ELF-1 (cell line): ENCODE measurements around the gene GNMT.

ENCODE experiments used
- DNase-seq: peaks from one replicate; pipeline ENCODE4 v3.0.0-alpha.2; 2016; ENCODE audit warnings: low read depth, low spot score

The GNMT gene

DNA sequence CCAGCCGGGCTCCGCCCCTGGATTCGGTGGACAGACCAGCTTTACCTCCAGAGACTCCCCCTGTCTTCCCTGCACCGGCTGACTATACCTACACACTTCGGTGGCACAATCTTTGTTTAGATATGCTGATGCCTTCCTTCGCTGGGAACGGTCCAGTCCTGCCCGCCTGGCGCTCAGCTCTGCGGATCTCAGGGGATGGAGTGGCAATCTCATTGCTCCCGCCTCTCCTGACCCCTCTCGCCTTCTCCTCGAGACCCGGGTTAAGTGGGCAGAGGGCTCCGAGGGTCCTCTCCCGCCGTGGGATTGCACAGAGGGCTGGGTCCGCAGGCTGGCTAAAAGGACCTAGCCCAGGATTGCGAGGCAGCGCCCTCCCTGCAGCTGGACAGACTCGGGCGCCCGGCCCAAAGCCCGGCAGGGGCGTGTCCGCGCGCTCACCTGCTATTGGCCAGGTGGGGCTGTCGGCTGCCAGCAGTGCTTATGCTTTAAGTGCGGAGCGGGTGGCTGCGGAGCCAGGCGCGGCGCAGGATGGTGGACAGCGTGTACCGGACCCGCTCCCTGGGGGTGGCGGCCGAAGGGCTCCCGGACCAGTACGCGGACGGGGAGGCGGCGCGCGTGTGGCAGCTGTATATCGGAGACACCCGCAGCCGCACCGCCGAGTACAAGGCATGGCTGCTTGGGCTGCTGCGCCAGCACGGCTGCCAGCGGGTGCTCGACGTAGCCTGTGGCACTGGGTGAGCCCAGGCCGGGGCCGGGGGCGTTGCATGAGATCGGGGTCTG lies at the start of gene GNMT:
TSS of gene GNMT (plus strand) at position 512 of the 777 bp plus-strand sequence. CDS start at position 526, 14 bp downstream.
- peak; percentile 82 for DNase-seq

DNA sequence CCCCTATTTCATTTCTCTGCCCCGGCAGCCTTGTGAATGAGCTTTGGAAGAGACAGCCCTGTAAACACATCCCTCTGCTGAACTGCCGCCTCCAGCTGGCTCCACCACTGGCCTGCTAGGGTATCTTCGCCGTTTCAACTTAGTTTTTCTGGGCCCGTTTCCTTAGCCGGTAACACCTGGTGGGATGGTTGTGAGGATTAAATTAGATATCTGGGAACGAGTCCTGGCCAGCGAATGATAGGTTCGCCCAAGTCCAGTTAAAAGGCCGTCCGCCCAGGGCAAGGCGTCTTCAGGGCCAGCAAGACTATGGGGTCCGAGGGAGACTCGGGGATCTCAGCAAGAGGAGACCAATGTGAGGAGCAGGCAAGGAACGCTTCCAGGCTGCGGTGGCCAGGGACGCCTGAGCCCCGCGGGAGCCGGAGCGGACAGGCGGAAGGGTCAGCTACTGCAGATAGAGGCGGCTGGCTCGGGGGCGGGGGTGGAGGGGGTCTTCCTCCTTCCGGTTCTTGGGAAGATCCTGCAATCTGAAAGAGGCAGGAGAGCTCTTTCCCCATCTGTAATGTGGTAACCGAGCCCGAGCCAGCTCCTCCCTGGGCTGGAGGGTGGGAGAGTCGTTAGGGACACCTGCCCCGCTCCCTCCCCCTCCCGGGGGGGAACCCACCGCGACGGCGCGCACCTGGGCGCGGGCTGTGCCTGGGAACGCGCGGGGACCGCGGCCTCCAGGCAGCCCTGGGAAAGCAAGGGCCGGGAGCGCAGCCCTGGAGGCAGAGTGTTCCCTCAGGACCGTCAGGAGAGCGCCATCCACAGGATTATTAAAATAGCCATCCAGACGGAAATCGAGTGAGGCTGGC lies 49.2 kb upstream of the GNMT start:
- DNase-seq: peak; percentile 79

DNA sequence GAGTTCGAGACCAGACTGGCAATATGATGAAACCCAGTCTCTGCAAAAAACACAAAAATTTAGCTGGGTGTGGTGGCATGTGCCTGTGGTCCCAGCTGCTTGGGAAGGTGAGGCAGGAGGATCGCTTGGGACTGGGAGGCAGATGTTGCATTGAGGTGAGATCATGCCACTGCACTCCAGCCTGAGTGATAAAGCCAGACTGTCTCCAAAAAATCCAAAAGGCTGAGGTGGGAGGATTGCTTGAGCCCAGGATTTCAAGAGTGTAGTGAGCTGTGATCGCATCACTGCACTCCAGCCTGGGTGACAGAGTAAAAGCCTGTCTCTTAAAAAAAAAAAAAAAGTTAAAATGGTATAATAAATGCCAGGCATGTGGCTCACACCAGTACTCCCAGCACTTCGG lies 46.0 kb upstream of the GNMT start:
- DNase-seq: no peak

DNA sequence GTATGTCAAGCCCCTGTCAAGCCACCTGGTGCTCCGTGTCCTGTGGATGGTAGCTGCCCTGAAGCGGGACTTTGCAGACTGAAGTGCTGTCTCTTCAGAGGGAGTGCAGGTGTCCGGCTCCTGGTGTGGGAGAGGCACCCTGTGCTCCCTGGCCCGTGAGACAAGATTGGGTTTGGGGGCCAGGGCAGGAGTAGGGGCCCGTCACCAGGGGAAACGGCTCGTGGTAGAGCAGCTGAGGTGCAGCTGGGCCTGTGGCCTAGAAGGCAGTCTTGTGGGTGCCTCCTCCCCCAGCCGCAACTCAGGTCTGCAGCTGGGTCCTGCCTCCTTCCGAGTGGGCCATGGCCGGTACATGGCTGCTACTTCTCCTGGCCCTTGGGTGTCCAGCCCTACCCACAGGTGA lies 44.8 kb upstream of the GNMT start, which contains the start of gene PTCRA:
TSS of gene PTCRA (plus strand) at position 322 of the 400 bp plus-strand sequence. CDS start at position 339, 17 bp downstream.
- no peak for DNase-seq

DNA sequence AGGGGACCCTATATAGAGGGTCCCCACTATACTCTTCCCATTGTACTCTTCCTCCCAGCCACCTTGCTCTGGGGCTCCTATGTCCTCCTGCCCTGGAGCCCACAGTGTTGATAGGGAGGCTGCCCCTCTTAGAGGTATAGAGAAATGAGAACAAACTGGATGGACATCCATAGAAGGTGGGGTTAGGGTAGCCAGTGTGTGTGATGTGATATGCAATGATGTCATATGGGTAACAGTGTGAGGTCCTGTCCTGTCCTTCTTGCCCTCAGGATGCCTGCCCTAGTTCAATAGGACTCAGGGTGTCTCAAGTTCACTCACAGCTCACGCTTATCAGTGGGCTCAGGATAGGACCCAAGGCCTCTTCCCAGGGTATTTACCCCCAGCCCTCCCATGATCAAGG lies 44.3 kb upstream of the GNMT start:
- DNase-seq: no peak

DNA sequence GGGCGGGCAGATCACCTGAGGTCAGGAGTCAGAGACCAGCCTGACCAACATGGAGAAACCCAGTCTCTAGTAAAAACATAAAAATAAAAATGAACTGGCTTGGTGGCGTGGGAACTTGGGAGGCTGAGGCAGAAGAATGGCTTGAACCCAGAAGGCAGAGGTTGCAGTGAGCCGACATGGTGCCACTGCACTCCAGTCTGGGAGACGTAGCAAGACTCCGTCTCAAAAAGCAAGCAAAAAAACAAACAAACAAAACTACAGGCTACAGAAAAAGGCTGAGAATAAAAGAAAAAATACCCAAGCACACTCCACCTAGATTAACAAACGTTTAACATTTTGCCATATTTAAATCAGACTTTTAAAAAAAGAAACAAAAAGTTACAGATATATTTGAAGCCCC lies 38.8 kb upstream of the GNMT start:
- no peak for DNase-seq

DNA sequence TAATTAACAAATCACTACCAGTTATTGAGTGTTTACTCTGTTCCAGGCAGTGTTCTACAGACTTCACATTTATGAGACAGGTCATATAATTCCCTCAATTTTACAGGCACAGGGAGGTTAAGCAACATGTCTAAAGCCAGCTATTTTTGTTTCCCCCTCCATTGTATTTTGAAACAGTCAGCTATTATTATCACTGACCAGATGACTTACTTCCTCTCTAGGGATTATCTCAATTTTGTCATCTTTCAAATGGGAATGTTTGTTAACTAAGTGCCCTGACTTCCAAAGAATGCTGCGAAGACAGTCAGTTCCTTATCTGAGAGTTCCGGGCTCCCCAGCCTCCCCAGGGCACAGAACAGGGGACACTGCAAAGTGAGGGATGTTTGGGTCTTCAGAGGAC lies 36.9 kb upstream of the GNMT start:
- no peak for DNase-seq

DNA sequence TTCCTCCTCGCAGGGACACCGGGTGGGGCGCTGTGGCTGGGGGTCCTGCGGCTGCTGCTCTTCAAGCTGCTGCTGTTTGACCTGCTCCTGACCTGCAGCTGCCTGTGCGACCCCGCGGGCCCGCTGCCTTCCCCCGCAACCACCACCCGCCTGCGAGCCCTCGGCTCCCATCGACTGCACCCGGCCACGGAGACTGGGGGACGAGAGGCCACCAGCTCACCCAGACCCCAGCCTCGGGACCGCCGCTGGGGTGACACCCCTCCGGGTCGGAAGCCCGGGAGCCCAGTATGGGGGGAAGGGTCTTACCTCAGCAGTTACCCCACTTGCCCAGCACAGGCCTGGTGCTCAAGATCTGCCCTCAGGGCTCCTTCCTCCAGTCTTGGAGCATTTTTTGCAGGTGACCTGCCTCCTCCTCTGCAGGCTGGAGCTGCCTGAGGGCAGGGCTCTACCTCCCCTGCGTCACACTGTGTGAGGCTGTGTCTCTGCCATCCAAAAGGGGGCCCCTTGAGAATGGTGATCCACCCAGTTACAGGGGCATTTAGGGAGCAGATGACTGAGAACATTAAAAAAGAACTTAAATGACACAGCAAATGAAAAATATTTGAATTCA lies 35.2 kb upstream of the GNMT start:
- peak; percentile 89 for DNase-seq

DNA sequence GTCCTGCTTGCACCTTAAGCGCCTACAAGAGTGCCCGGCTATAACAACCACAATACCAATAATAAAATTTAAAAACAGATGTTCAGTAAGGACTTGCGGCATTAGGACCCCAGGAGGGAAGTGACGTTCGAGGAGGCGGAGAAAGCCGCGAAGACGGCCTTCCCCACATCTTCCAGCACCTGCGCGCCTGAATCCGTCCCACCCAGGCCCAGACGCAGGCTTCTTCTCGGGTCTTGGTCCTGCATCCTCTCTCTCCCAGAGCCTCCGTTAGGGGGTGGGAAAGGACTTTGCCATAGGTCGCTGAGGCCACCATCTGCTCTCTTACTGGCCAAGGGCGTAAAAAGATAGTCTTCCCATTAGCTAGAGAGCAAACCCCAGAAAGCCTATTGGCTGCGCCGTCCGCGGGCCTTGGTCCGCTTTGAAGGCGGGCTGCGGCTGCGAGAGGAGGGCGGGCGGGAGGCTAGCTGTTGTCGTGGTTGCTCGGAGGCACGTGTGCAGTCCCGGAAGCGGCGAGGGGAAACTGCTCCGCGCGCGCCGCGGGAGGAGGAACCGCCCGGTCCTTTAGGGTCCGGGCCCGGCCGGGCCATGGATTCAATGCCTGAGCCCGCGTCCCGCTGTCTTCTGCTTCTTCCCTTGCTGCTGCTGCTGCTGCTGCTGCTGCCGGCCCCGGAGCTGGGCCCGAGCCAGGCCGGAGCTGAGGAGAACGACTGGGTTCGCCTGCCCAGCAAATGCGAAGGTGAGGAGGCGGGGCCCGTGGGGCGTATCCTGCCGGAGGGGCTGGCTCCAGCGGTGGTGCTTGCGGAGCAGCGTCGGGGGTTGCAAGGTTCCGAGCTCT lies 31.4 kb upstream of the GNMT start, which contains the start of gene CNPY3:
TSS of gene CNPY3 (plus strand) at position 495 of the 835 bp plus-strand sequence. CDS start at position 586, 91 bp downstream.
- DNase-seq: peak; percentile 99

DNA sequence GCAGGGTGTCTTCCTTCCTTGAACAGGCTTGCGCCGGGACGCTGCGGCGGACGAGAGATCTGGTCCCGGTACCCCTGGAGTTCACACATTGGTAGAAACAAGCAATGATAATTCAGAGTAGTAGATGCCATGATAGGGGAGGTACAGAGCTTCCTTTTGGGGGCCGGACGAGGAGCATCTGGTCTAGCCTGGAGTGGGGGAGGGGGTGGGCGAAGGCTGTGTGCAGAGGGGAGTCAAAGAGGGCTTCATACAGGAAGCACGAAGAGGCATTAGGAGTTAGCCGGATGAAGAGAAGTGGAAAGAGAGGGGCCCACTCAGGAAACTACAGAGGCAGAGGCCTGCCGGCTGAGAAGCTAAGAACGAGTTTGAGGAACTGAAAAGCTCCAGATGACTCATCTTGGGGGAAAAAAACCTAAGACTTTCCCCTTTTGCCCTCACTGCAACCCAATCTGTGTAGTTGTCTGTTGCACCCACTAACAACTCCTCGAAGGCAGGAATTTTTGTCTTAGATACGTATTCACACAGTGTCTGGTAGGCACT lies 30.7 kb upstream of the GNMT start:
- DNase-seq: no peak

DNA sequence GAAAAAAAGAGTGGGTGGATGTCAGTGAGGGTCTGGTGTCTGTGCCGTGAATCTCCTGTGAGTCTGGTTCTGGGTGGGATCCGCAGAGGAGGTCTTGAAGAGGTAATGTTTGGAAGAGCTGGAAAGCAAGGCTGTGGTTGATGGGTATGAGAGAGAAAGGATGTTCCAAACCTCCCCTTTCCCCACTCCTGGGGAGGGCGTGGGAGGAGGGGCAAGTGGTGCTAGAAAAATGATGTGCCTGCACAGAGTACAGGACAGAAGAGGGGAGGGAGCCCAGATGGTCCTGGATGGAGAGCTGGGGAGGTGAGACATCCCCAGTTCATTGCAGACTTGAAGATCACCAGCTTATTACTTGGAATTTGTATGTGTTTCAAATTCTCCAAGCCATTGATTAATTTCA lies 28.1 kb upstream of the GNMT start:
- DNase-seq: no peak

DNA sequence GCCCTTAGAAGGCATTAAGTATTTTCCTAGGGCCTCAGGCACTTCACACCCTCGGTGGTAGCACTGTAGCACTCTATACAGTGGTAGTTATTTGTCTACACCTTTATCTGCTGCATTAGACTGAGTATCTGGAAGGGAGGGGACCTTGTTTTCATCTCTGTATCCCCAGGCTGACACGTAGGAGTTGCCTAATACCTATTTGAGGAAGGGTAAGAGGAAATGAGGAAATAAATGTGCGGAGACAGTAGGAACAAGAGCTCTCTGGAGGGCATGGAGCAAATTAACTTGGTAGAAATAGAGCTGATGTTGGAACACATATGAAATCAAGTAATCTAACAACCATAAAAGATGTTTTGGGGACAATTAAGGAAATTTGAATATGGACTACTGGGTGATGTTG lies 27.3 kb upstream of the GNMT start:
- no peak for DNase-seq

DNA sequence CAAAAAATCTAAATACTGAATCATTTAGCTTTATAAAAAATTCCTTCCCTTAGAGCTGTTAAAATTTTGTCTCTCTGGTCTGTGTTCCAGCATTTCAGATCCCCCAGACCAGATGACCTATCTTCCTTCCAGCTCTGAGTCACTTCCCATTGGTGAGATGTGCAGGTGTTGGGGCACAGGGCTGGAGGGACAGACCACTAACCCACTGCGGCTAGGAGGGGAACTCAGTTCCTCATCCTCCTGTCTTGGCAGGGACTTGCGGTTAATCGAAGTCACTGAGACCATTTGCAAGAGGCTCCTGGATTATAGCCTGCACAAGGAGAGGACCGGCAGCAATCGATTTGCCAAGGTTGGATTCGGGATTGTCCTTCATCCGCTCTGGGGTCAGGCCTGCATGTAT lies 25.2 kb upstream of the GNMT start:
- DNase-seq: no peak

DNA sequence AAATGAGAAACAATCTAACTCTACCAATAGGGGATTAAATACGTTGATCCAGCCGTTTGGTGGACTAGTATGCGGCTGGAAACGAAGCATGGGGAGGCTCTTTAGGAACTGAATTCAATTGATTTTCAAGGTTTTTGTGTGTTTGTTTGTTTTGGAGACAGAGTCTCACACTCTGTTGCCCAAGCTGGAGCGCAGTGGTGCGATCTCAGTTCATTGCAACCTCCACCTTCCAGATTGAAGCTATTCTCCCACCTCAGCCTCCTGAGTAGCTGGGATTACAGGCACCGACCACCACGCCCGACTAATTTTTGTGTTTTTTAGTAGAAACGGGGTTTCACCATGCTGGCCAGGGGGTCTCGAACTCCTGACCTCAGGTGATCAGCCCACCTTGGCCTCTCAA lies 24.2 kb upstream of the GNMT start:
- no peak for DNase-seq

DNA sequence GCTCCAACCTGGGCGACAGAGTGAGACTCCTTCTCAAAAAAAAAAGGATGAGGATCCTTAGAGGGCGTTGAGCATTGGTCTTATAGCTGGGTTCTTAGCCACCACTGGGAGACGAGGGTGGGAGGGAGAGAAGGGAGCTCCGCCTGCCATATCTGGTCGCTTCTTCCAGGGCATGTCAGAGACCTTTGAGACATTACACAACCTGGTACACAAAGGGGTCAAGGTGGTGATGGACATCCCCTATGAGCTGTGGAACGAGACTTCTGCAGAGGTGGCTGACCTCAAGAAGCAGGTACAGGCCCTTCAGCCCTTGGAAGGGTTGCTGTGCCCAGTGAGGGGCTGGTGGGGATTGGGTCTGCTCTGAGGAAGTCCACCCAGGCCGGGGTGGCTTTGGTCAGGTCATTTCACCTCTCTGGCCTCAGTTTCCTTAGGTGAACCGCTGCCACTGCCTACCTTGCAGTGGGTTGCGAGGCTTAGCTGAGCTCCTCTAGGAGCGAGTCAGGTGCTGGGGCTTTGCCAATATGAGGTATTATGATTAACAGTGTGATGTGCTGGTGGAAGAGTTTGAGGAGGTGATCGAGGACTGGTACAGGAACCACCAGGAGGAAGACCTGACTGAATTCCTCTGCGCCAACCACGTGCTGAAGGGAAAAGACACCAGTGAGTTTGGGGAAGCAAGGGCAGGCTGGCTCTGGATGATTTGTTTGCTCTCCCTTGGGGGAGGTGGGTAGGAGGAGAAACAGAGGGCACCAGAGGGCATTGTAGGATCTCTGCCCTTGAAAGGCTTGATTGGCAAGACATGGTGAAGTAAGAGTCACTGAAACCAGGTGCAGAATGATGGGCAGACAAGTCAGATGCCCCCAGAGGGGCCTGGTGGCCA lies 22.8 kb upstream of the GNMT start:
- no peak for DNase-seq

DNA sequence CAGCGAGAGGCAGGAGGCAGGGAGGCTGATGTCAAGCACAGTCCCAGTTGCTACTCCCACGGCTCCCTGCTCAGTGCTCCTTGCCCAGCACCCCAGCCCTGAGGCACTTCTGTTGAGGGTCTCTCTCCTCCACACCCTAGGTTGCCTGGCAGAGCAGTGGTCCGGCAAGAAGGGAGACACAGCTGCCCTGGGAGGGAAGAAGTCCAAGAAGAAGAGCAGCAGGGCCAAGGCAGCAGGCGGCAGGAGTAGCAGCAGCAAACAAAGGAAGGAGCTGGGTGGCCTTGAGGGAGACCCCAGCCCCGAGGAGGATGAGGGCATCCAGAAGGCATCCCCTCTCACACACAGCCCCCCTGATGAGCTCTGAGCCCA lies 22.1 kb upstream of the GNMT start:
- DNase-seq: no peak

DNA sequence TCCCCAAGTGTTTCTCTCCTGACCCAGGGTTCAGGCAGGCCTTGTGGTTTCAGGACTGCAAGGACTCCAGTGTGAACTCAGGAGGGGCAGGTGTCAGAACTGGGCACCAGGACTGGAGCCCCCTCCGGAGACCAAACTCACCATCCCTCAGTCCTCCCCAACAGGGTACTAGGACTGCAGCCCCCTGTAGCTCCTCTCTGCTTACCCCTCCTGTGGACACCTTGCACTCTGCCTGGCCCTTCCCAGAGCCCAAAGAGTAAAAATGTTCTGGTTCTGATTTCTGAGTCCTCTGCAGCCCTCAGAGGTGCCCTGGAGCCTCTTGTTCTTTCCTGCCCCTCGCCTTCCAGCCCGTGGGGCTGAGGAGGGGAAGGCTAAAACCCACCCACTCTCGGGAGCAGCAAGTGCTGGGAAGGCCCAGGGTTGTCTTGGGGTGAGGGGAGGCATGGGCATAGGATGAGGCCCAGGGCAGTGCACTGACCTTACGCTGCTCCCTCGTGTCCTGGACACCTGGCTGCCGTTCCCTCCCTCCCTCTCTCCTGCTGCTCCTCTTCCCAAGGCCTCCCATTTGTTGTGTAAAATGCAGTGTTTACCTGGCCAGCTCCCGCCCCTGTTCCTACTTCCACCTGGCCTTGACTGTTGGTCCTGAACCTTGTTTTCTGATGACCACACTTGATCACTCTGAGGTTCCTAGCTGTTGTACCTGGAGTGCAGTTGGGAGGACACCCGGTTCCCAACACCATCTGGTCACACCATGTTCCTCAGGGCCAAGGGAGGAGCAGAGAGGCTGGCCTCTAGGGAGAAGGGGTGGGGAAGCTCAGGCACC lies 21.4 kb upstream of the GNMT start:
- DNase-seq: no peak

DNA sequence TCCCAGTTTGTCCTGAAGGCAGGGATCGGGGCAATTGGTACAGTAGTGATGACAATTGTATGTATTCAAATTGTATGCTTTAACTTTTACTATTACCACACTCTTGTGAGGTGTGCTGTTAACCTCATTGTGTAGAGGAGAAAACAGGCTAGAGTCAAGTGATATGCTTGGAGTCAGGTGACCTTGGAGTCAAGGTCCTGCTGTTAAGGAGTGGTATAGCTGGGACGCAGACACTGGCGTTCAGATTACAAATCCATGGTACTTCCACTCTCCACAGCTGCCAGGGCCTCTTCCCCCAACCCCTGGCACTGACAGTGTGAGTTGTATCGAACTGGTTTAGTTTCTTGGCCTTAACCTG lies 20.8 kb upstream of the GNMT start:
- DNase-seq: no peak

DNA sequence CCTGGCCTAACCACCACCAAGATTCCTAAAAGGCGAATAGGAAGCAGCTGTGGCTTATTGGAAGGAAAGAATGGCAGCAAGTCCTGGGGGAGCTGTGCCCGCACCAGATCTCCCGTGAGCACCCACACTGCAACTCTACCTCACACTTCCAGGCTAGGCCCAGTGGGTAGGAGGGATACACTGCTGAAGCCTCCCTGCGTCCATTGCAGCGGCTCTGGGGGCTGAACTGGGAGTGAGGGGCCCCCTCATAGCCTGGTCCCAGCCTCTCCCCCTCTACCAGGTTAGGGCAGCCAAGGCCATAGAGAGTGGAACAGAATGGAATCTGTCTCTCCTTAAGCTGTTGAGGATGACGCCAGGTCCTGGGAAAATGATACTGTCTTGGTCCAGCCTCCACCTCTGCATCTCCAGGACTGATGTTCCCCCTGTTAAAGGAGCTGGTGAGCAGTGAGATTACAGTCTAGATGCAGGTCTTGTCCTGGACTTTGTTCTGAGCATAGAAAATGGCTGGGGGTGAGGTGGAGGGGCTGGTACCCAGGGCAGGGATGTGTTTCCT lies 20.0 kb upstream of the GNMT start:
- DNase-seq: no peak
